LNCaP clone FGC (cell line): ENCODE results near the gene FAHD1.

ENCODE experiments used
- DNase-seq: peaks from one replicate; pipeline ENCODE4 v3.0.0-alpha.2; 2011; ENCODE audit warnings: low read depth
- H3K4me3 ChIP-seq: 2 replicates; pipeline ENCODE4 v1.5.1; 2011; ENCODE audit warnings: mild to moderate bottlenecking, low read depth, low read length, control low read depth
- TF ChIP-seq, protein P1 (sequence below): IDR thresholded peaks from 2 replicates; pipeline ENCODE4 v1.5.1; 2012; ENCODE audit warnings: mild to moderate bottlenecking; ENCODE audit not compliant: control insufficient read depth, insufficient read depth; ENCODE audit errors: extremely low read depth

Gene FAHD1

DNA sequence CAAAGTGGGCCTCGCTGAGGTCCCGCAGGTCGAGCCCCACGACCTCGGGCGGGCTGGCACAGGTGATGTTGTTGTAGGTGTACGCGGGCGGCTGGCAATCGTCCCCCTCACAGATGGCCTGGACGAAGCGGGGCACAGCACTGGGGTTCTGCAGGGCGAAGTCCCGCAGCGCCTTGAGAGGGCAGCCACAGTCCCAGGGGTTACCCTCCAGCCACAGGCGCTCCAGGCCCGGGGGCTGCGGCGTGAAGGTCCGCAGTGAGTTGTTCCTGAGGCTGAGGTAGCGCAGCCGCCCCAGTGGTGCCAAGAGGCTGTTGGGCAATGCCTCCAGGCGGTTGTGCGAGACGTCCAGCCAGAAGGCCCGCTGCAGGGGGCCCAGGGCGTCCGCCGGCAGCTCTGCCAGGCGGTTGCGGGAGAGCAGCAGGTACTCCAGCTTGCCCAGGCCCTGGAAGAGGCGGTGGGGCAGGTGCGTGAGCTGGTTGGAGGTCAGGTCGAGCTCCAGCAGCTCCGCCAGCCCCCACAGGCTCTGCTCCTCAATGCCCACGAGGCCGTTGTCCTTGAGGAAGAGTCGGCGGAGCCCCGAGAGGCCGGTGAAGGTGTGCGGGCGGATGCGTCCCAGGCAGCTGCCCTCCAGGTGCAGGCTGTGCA, 36.3 kb upstream of the FAHD1 start:
- TF ChIP-seq, protein P1, sequence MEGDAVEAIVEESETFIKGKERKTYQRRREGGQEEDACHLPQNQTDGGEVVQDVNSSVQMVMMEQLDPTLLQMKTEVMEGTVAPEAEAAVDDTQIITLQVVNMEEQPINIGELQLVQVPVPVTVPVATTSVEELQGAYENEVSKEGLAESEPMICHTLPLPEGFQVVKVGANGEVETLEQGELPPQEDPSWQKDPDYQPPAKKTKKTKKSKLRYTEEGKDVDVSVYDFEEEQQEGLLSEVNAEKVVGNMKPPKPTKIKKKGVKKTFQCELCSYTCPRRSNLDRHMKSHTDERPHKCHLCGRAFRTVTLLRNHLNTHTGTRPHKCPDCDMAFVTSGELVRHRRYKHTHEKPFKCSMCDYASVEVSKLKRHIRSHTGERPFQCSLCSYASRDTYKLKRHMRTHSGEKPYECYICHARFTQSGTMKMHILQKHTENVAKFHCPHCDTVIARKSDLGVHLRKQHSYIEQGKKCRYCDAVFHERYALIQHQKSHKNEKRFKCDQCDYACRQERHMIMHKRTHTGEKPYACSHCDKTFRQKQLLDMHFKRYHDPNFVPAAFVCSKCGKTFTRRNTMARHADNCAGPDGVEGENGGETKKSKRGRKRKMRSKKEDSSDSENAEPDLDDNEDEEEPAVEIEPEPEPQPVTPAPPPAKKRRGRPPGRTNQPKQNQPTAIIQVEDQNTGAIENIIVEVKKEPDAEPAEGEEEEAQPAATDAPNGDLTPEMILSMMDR: no peak
- no peak for DNase-seq
- H3K4me3 ChIP-seq: no peak overlapping the region

DNA sequence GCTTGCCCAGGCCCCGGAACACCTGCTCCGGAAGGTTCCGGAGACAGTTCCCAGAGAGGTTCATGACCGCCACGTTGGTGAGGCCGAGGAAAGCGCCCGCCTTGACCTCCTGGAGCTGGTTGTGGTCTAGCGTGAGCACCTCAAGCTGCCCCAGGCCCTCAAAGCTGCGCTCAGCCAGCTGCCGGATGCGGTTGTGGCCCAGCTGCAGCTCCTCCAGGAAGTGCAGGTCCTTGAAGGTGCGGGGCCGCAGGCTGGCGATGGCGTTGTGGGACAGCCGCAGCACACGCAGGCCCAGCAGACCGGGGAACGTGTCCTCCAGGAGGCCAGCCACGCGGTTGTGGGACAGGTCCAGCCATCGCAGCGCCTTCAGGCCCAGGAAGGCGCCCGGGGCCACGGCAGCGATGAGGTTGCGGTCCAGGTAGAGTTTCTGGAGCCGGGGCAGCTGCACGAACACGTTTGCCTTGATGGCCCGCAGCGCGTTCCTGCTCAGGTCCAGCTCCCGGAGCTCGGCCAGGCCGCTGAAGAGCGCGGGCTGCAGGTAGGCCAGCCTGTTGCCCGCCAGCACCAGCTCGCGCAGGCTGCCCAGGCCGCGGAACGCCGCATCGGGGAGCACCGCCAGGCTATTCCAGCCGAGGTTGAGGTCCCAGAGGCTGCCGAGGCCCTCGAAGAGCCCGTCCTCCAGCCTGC, 35.6 kb upstream of the FAHD1 start:
- H3K4me3 ChIP-seq: no peak overlapping the region
- DNase-seq: no peak
- TF ChIP-seq, protein P1: no peak

DNA sequence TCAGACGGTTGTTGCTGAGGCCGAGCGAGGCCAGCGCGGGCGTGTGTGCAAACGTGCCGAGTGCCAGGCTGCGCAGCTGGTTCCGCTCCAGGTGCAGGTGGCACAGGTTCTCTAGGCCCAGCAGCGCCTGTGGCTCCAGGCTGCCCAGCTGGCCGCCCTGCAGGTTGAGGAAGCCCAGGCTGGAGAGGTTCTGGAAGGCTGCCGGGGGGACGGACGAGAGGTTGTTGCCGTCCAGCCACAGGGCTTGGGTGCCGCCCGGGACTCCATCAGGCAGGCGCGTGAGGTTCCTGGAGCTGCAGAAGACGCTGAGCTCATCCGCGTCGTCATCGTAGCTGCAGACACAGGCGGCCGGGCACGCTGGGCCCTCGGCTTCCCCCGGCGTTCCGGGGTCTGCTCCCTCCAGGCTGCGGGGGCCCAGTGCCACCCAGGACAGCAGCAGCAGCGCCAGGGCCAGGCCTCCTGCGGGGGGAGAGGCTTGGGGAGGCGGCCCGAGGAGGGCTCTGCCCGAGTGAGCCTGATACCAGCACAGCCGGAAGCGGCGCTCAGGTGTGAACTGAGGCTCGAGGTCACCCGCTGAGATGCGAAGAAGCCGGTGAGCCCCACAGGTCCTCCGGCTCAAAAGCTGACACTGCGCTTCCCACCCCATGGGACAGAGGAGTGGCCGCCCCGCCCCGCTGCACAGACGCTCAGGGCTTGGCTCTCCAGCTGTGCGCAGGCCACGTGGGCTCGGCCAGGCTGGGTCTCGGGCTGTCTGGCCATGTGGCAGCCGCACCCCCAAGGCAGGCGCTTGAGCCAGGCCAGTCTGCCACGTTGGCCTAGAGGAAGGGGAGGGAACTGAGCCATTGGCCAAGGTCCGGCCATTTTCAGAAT, 34.8 kb upstream of the FAHD1 start:
- no peak for DNase-seq
- no peak overlapping the region for H3K4me3 ChIP-seq
- TF ChIP-seq, protein P1: no peak

DNA sequence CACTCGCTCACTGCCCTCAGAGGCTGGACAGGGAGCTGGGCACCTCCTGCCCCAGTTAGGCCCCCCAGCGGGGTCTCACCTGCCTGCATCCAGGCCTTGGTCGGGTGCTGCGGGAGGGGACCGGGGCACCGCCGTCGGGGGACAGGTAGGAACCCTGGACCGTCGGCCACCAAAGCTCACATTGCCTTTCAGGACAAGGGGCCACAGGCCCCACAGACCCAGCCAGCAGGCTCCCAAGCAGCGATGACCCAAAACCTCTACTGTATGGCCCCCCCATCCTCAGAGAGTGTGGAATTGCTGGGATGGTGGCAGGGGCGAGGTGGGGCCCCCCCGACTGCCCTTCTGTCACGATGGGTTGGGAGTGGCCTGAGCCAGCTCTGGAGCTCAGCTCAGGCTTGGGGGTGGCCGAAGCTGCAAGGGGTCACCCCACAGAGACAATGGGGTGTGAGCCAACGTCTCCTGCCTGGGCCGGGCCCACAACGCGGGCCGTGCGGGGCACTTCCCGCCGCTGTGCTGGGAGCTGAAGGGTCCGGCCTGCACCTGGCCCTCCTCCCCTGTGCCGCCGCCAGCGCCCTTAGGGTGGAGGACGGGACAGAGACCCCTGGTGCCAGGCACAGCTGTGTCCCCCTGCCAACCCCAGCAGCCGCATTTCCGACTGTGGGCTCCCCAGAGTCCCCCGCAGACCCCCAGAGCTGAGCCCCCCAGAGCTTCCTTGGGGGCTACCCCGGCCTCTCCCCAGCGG, 34.0 kb upstream of the FAHD1 start:
- H3K4me3 ChIP-seq: no peak overlapping the region
- TF ChIP-seq, protein P1: no peak
- no peak for DNase-seq

DNA sequence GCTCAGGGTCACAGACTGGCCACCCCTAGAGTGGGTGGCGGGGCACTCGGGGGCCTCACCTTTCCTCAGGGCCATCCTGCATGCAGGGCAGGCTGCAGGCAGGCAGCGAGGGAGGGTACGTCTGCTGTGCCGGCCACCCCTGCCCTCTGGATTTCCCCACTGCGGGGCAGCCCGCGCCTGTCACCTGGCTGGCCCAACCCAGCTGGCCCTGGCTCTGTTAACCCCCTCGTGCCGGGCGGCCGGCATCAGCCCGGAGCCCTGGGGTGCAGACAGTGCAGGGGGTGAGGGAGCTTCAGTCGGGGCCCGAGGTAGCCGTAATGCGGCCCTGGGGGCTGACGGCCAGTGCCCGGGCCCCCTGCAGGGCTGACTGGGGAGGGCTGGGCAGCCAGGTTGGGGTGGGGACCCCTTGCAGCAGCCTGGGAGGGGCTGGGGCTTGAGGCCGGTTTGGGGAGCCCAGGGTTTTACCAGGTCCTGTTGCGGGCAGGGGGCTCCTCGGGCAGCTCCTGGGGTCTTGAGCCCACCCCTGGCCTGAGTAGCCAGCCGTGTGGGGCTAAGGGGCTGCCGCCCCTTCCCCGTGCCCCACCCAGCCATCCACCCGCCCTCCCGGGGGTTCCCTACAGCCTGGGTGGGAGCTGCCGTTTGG, 33.3 kb upstream of the FAHD1 start, which contains the start of gene IGFALS:
Gene IGFALS, minus strand, starts transcription at position 128 of the 643 bp plus-strand sequence. Its CDS starts 53 bp downstream, at position 75.
- TF ChIP-seq, protein P1: no peak
- no peak within 1 kb of the TSS for H3K4me3 ChIP-seq
- DNase-seq: no peak
